HG02852 (cell line): Measurements from ENCODE around the gene CAMK2G.

Source experiments
- ATAC-seq: cut with Tn5 transposase; IDR thresholded peaks from one replicate; pipeline ENCODE4 v1.9.1; 2021; ENCODE audit warnings: mild to moderate bottlenecking, moderate library complexity; ENCODE audit not compliant: unreplicated experiment

The CAMK2G gene

GRCh38 chr10:73884017-73884416, 9.7 kb upstream of the CAMK2G start:
- ATAC-seq: no peak

- no peak for ATAC-seq
Measured at GRCh38 chr10:73881221-73881919, 7.0 kb upstream of the CAMK2G start.

GRCh38 chr10:73879296-73880173, 5.2 kb upstream of the CAMK2G start:
- peak; percentile 83 for ATAC-seq

GRCh38 chr10:73878365-73878764, 4.0 kb upstream of the CAMK2G start:
- no peak for ATAC-seq

- ATAC-seq: no peak
Measured at GRCh38 chr10:73877533-73878160, 3.3 kb upstream of the CAMK2G start.

- no peak for ATAC-seq
Measured at GRCh38 chr10:73876971-73877370, 2.6 kb upstream of the CAMK2G start.

- no peak for ATAC-seq
Measured at GRCh38 chr10:73876566-73876965, 2.2 kb upstream of the CAMK2G start.

GRCh38 chr10:73876157-73876556, 1.8 kb upstream of the CAMK2G start:
- no peak for ATAC-seq

- peak; percentile 8 for ATAC-seq
Measured at GRCh38 chr10:73875139-73875475, 752 bp upstream of the CAMK2G start.

- no peak for ATAC-seq
Measured at GRCh38 chr10:73873838-73874215, 528 bp downstream of the CAMK2G start.

- ATAC-seq: no peak
Measured at GRCh38 chr10:73873142-73873837, 1.1 kb downstream of the CAMK2G start.

- no peak for ATAC-seq
Measured at GRCh38 chr10:73872190-73872710, 2.1 kb downstream of the CAMK2G start.

- ATAC-seq: no peak
Measured at GRCh38 chr10:73871295-73872189, 2.8 kb downstream of the CAMK2G start.

- ATAC-seq: no peak
Measured at GRCh38 chr10:73868655-73869195, 5.6 kb downstream of the CAMK2G start.

GRCh38 chr10:73867871-73868631, 6.3 kb downstream of the CAMK2G start:
- no peak for ATAC-seq

GRCh38 chr10:73867126-73867807, 7.1 kb downstream of the CAMK2G start:
- ATAC-seq: no peak

GRCh38 chr10:73866621-73867020, 7.7 kb downstream of the CAMK2G start:
- ATAC-seq: no peak
